SK-N-SH (cell line): ENCODE results near the gene ADGRF4. TPM values are rescaled to one million over a fixed set of nuclear protein-coding genes. Genes with fewer than 3 reads are reported as not detected.

Experiments
- CTCF ChIA-PET: fragments of 300-600, 350-600 bp; formaldehyde crosslinking; extraction: SDS; loops from one replicate; lab custom pipeline; 2021; lab: Yijun Ruan, JAX
- POLR2A ChIA-PET: fragments of 350-600 bp; sonication (Branson Sonifier 250); formaldehyde crosslinking; extraction: SDS; loops from one replicate; lab custom pipeline; 2020; ENCODE audit warnings: antibody characterized with exemption, inconsistent platforms; lab: Yijun Ruan, JAX
- DNase-seq: peaks from one replicate; pipeline ENCODE4 v3.0.0; 2012
- H2AFZ ChIP-seq: fragments of 200-600 bp; sonication (generic); 2 replicates; pipeline ENCODE4 v1.8.1; 2016; ENCODE audit warnings: antibody characterized with exemption, mild to moderate bottlenecking, low read depth
- H3F3A ChIP-seq: fragments of 200-600 bp; sonication (generic); replicated peaks from 2 replicates; pipeline ENCODE3; 2016; ENCODE audit warnings: antibody characterized with exemption, mild to moderate bottlenecking; ENCODE audit not compliant: insufficient read depth
- H3K27ac ChIP-seq, 2 experiments: fragments of 200-500 bp in 1 of 2; fragments of 200-600 bp in 1 of 2; sonication (Bioruptor generic) in 1 of 2; sonication (generic), shearing (Covaris generic) in 1 of 2; 2 replicates each; pipeline versions ENCODE4 v1.5.1 to v1.6.1; 2014 to 2016; ENCODE audit warnings: low read depth in 2 of 2, inconsistent platforms in 1 of 2, low read length in 1 of 2, mild to moderate bottlenecking in 1 of 2, mixed read lengths in 1 of 2
- H3K27me3 ChIP-seq: fragments of 200-600 bp; sonication (generic), shearing (Covaris generic); 2 replicates; pipeline ENCODE4 v1.6.1; 2016; ENCODE audit warnings: mixed run types; ENCODE audit not compliant: insufficient read depth
- H3K36me3 ChIP-seq, 2 experiments: fragments of 200-500 bp in 1 of 2; fragments of 200-600 bp in 1 of 2; sonication (Bioruptor generic) in 1 of 2; sonication (generic) in 1 of 2; replicated peaks in 1 of 2; 2 replicates each; pipeline versions ENCODE3 to v1.5.1; 2014 to 2016; ENCODE audit warnings: low read length in 1 of 2, mild to moderate bottlenecking in 1 of 2; ENCODE audit not compliant: insufficient read depth in 2 of 2, control insufficient read depth in 1 of 2
- H3K4me1 ChIP-seq, 2 experiments: fragments of 200-500 bp in 1 of 2; fragments of 200-600 bp in 1 of 2; sonication (Bioruptor generic) in 1 of 2; sonication (generic), shearing (Covaris generic) in 1 of 2; 2 replicates each; pipeline versions ENCODE4 v1.5.1 to v1.6.1; 2014 to 2016; ENCODE audit warnings: low read depth in 1 of 2, low read length in 1 of 2, mixed run types in 1 of 2; ENCODE audit not compliant: insufficient read depth in 2 of 2, control insufficient read depth in 1 of 2
- H3K4me2 ChIP-seq: fragments of 200-600 bp; sonication (generic), shearing (Covaris generic); 2 replicates; pipeline ENCODE4 v1.6.1; 2017; ENCODE audit warnings: mixed run types
- H3K4me3 ChIP-seq, 2 experiments: fragments of 200-500 bp in 1 of 2; fragments of 200-600 bp in 1 of 2; sonication (Bioruptor generic) in 1 of 2; sonication (generic), shearing (Covaris generic) in 1 of 2; 2 replicates each; pipeline versions ENCODE4 v1.5.1 to v1.8.1; 2014 to 2016; ENCODE audit warnings: low read depth in 2 of 2, inconsistent platforms in 1 of 2, low read length in 1 of 2, mild to moderate bottlenecking in 1 of 2, mixed read lengths in 1 of 2, moderate library complexity in 1 of 2
- H3K79me2 ChIP-seq: fragments of 200-600 bp; sonication (generic); 2 replicates; pipeline ENCODE4 v1.8.1; 2017; ENCODE audit warnings: mild to moderate bottlenecking; ENCODE audit not compliant: insufficient read depth
- H3K9ac ChIP-seq: fragments of 200-600 bp; sonication (generic); 2 replicates; pipeline ENCODE4 v1.6.1; 2017; ENCODE audit warnings: mixed run types
- H3K9me2 ChIP-seq: fragments of 200-600 bp; sonication (generic); 2 replicates; pipeline ENCODE4 v1.6.1; 2017; ENCODE audit warnings: mixed run types
- H3K9me3 ChIP-seq: fragments of 200-600 bp; sonication (generic); 2 replicates; pipeline ENCODE4 v1.6.1; 2017; ENCODE audit warnings: mixed run types, mild to moderate bottlenecking, moderate library complexity
- H4K20me1 ChIP-seq: fragments of 200-600 bp; sonication (generic); 2 replicates; pipeline ENCODE4 v1.6.1; 2017; ENCODE audit warnings: mild to moderate bottlenecking, mixed run types; ENCODE audit not compliant: insufficient read depth
- CHD2 ChIP-seq: fragments of 150-350 bp; IDR thresholded peaks from 2 replicates; pipeline ENCODE4 v1.6.1; 2018; ENCODE audit warnings: low read length; ENCODE audit not compliant: partially characterized antibody
- ELF1 ChIP-seq: IDR thresholded peaks from 2 replicates; pipeline ENCODE4 v1.4.0; 2012
- EZH2phosphoT487 ChIP-seq: fragments of 200-600 bp; sonication (generic); IDR thresholded peaks from 2 replicates; pipeline ENCODE4 v1.6.1; 2017; ENCODE audit warnings: low read depth, mixed run types, mild to moderate bottlenecking, antibody characterized with exemption, moderate library complexity, borderline replicate concordance
- FOSL2 ChIP-seq: IDR thresholded peaks from 2 replicates; pipeline ENCODE4 v1.4.0; 2012; ENCODE audit warnings: low read depth, mild to moderate bottlenecking, moderate library complexity, borderline replicate concordance
- IRF3 ChIP-seq: fragments of 150-350 bp; IDR thresholded peaks from 2 replicates; pipeline ENCODE4 v1.6.1; 2016; ENCODE audit warnings: mild to moderate bottlenecking, low read depth, low read length
- JUND ChIP-seq: IDR thresholded peaks from 2 replicates; pipeline ENCODE4 v1.4.0; 2012
- MEF2A ChIP-seq: IDR thresholded peaks from 2 replicates; pipeline ENCODE4 v1.4.0; 2012; ENCODE audit warnings: low read depth, borderline replicate concordance
- MXI1 ChIP-seq: IDR thresholded peaks from 2 replicates; pipeline ENCODE4 v1.6.1; 2012; ENCODE audit warnings: mild to moderate bottlenecking, low read depth, low read length, improper control_type of control experiment
- NFIC ChIP-seq: IDR thresholded peaks from 2 replicates; pipeline ENCODE4 v1.4.0; 2012; ENCODE audit warnings: borderline replicate concordance
- NRF1 ChIP-seq: IDR thresholded peaks from 2 replicates; pipeline ENCODE4 v1.6.1; 2012; ENCODE audit warnings: low read depth, mild to moderate bottlenecking, low read length
- RAD21 ChIP-seq: IDR thresholded peaks from 2 replicates; pipeline ENCODE4 v1.6.1; 2012; ENCODE audit warnings: mild to moderate bottlenecking, low read length
- RXRA ChIP-seq: IDR thresholded peaks from 2 replicates; pipeline ENCODE4 v1.4.0; 2012; ENCODE audit warnings: low read depth, mild to moderate bottlenecking, borderline replicate concordance
- SIN3A ChIP-seq: IDR thresholded peaks from 2 replicates; pipeline ENCODE4 v1.6.1; 2012; ENCODE audit warnings: low read depth, mild to moderate bottlenecking, low read length, moderate library complexity, borderline replicate concordance
- TAF1 ChIP-seq: IDR thresholded peaks from 2 replicates; pipeline ENCODE4 v1.6.1; 2012; ENCODE audit warnings: low read depth, mild to moderate bottlenecking, low read length, moderate library complexity, borderline replicate concordance
- TCF12 ChIP-seq: IDR thresholded peaks from 2 replicates; pipeline ENCODE4 v1.4.0; 2012
- USF2 ChIP-seq: fragments of 150-350 bp; IDR thresholded peaks from 2 replicates; pipeline ENCODE4 v1.6.1; 2017; ENCODE audit warnings: antibody characterized with exemption, low read length, low read depth, borderline replicate concordance
- YY1 ChIP-seq: IDR thresholded peaks from 2 replicates; pipeline ENCODE4 v1.4.0; 2012; ENCODE audit warnings: low read depth, mild to moderate bottlenecking
- WGBS: methylation state at CpG from one replicate; pipeline ENCODE4 v1.1.6; 2017; ENCODE audit warnings: low lambda C conversion rate; 5-methylcytosine and 5-hydroxymethylcytosine counted together
- polyA plus RNA-seq, 3 experiments: library from polyadenylated mRNA; depleted of rRNA; stranded (reverse); fragments of >200 nt; gene quantifications; 2 replicates each; pipeline ENCODE4 v1.2.3, GENCODE V29; 2012
- TF ChIP-seq, protein P1 (sequence below): IDR thresholded peaks from 2 replicates; pipeline ENCODE4 v1.6.1; 2012; ENCODE audit warnings: mild to moderate bottlenecking, low read depth, low read length, moderate library complexity
- TF ChIP-seq, protein P2 (sequence below): IDR thresholded peaks from 2 replicates; pipeline ENCODE4 v1.4.0; 2012; ENCODE audit warnings: low read depth, borderline replicate concordance
- TF ChIP-seq, protein P3 (sequence below): fragments of 200-600 bp; sonication (generic); IDR thresholded peaks from 2 replicates; pipeline ENCODE4 v1.6.1; 2017; ENCODE audit warnings: antibody characterized with exemption, mild to moderate bottlenecking, moderate library complexity

The ADGRF4 gene
- polyA plus RNA-seq, 1 of the 3 experiments (the other 2 are of a cell fraction), result not detected

DNA sequence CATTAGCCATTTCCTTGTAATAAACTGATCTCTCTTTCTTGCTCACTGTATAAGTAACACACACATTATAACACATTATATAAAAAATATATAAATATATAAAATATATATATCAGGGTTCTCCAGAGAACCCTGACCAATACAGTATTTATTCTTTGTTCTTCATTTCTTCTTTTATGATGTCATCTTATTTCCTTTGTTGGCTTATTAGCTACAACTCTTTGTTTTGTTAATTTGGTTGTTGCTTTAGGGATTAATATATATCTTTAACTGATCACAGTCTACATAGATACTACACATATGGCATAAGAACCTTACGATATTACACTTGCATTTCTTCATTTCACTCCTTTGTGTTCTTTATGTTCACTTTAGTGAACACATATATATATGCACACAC, 68.7 kb downstream of the ADGRF4 start:
- POLR2A ChIA-PET, result no interaction called here
- no peak overlapping the region for H2AFZ ChIP-seq
- no peaks in the 10 kb centered on the region for H3K4me1 ChIP-seq
- TF ChIP-seq MXI1 (no peak), YY1 (no peak)
- no peaks in the 10 kb centered on the region for H3K36me3 ChIP-seq
- H3K79me2 ChIP-seq, result no peaks in the 10 kb centered on the region
- CTCF ChIA-PET, result no interaction called here
- DNase-seq, result no peak
- no peak overlapping the region for H3K4me3 ChIP-seq
- no peak overlapping the region for H3K4me2 ChIP-seq
- no peak overlapping the region for H3K27ac ChIP-seq
- no peaks in the 10 kb centered on the region for H3K27me3 ChIP-seq
- no peaks in the 10 kb centered on the region for H4K20me1 ChIP-seq
- no peaks in the 10 kb centered on the region for H3K9me2 ChIP-seq
- 4% methylated on average over 1 of the region's 1 CpG for WGBS
- no peak overlapping the region for H3K9ac ChIP-seq
- no peaks in the 10 kb centered on the region for H3F3A ChIP-seq
- H3K9me3 ChIP-seq, result no peaks in the 10 kb centered on the region

DNA sequence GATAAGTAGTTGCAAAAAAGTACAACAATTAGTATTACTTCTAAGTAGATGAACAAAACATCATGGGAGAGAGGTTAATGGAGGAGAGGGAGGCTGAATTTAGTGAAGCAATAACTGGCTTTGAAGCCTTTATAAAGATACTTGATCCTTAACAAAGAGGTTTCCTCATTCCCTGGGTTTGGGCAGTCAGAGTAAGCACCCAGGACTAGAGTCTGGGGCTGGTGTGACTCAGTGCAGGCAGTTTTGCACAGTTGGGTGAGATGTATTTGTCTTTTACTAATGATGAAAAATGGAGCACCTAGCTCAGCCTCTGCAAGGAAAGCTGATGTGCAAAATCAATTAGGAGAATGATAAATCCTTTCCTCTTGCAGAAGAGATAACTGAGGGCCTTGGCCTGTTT, 71.6 kb downstream of the ADGRF4 start:
- H2AFZ ChIP-seq, result no peak overlapping the region
- no peak overlapping the region for H3K9ac ChIP-seq
- no peaks in the 10 kb centered on the region for H3K9me3 ChIP-seq
- no peak overlapping the region for H3K4me3 ChIP-seq
- H4K20me1 ChIP-seq, result no peaks in the 10 kb centered on the region
- peaks cover 12% of the 10 kb centered on the region; the same call in 1 of the 2 replicates for H3K27me3 ChIP-seq
- TF ChIP-seq IRF3 (no peak), ELF1 (no peak), EZH2phosphoT487 (no peak), YY1 (no peak), RXRA (no peak), RAD21 (no peak), TCF12 (no peak), SIN3A (no peak), NRF1 (no peak), NFIC (no peak), JUND (no peak), TAF1 (no peak), MEF2A (no peak), FOSL2 (no peak), CHD2 (no peak), USF2 (no peak)
- TF ChIP-seq, protein P1, sequence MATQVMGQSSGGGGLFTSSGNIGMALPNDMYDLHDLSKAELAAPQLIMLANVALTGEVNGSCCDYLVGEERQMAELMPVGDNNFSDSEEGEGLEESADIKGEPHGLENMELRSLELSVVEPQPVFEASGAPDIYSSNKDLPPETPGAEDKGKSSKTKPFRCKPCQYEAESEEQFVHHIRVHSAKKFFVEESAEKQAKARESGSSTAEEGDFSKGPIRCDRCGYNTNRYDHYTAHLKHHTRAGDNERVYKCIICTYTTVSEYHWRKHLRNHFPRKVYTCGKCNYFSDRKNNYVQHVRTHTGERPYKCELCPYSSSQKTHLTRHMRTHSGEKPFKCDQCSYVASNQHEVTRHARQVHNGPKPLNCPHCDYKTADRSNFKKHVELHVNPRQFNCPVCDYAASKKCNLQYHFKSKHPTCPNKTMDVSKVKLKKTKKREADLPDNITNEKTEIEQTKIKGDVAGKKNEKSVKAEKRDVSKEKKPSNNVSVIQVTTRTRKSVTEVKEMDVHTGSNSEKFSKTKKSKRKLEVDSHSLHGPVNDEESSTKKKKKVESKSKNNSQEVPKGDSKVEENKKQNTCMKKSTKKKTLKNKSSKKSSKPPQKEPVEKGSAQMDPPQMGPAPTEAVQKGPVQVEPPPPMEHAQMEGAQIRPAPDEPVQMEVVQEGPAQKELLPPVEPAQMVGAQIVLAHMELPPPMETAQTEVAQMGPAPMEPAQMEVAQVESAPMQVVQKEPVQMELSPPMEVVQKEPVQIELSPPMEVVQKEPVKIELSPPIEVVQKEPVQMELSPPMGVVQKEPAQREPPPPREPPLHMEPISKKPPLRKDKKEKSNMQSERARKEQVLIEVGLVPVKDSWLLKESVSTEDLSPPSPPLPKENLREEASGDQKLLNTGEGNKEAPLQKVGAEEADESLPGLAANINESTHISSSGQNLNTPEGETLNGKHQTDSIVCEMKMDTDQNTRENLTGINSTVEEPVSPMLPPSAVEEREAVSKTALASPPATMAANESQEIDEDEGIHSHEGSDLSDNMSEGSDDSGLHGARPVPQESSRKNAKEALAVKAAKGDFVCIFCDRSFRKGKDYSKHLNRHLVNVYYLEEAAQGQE, result no peak
- TF ChIP-seq, protein P2, sequence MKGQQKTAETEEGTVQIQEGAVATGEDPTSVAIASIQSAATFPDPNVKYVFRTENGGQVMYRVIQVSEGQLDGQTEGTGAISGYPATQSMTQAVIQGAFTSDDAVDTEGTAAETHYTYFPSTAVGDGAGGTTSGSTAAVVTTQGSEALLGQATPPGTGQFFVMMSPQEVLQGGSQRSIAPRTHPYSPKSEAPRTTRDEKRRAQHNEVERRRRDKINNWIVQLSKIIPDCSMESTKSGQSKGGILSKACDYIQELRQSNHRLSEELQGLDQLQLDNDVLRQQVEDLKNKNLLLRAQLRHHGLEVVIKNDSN, result no peak
- TF ChIP-seq, protein P3, sequence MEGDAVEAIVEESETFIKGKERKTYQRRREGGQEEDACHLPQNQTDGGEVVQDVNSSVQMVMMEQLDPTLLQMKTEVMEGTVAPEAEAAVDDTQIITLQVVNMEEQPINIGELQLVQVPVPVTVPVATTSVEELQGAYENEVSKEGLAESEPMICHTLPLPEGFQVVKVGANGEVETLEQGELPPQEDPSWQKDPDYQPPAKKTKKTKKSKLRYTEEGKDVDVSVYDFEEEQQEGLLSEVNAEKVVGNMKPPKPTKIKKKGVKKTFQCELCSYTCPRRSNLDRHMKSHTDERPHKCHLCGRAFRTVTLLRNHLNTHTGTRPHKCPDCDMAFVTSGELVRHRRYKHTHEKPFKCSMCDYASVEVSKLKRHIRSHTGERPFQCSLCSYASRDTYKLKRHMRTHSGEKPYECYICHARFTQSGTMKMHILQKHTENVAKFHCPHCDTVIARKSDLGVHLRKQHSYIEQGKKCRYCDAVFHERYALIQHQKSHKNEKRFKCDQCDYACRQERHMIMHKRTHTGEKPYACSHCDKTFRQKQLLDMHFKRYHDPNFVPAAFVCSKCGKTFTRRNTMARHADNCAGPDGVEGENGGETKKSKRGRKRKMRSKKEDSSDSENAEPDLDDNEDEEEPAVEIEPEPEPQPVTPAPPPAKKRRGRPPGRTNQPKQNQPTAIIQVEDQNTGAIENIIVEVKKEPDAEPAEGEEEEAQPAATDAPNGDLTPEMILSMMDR, result no peak
- DNase-seq, result no peak
- CTCF ChIA-PET, result interaction anchor here (1.5 to 2.8 kb wide), 2 partner anchors 10 to 18 kb away, joined by 5 to 12 read pairs; no protein-coding TSS in a partner anchor
- no peaks in the 10 kb centered on the region for H3K9me2 ChIP-seq
- POLR2A ChIA-PET, result no interaction called here
- no peaks in the 10 kb centered on the region for H3K79me2 ChIP-seq
- no peak overlapping the region for H3K27ac ChIP-seq
- no peaks in the 10 kb centered on the region for H3K36me3 ChIP-seq
- no peaks in the 10 kb centered on the region for H3K4me1 ChIP-seq
- no peaks in the 10 kb centered on the region for H3F3A ChIP-seq
- H3K4me2 ChIP-seq, result no peak overlapping the region
